K562 (cell line): ENCODE measurements around the gene TRIM69. TPM values are rescaled to one million over a fixed set of nuclear protein-coding genes. Genes with fewer than 3 reads are reported as not detected.

Experiments
- CEBPB ChIP-seq: fragments of 450-650 bp; IDR thresholded peaks from 2 replicates; pipeline ENCODE4 v1.6.1; 2016; ENCODE audit warnings: missing genetic modification characterization, missing compliant biosample characterization
- EZH2 ChIP-seq: IDR thresholded peaks from 2 replicates; pipeline ENCODE4 v1.6.1; 2012; ENCODE audit warnings: low read depth, mild to moderate bottlenecking, inconsistent platforms, low read length, borderline replicate concordance
- FOSL1 ChIP-seq: fragments of 200-800 bp; sonication (Bioruptor generic); conservative IDR thresholded peaks from 2 replicates; pipeline ENCODE4 v1.6.1; 2016; ENCODE audit warnings: missing genetic modification characterization, missing compliant biosample characterization
- FOXK2 ChIP-seq, 2 experiments: fragments of 450-650 bp; IDR thresholded peaks in 1 of 2; conservative IDR thresholded peaks in 1 of 2; 2 replicates each; pipeline ENCODE4 v1.6.1; 2016; ENCODE audit warnings: low read depth in 2 of 2, mild to moderate bottlenecking in 1 of 2
- ILF3 ChIP-seq: fragments of 450-650 bp; IDR thresholded peaks from 2 replicates; pipeline ENCODE4 v1.6.1; 2018; ENCODE audit warnings: antibody characterized with exemption, mild to moderate bottlenecking, moderate library complexity, borderline replicate concordance
- JUNB ChIP-seq: fragments of 450-650 bp; formaldehyde crosslinking; conservative IDR thresholded peaks from 2 replicates; pipeline ENCODE4 v1.4.0; 2020; ENCODE audit warnings: mild to moderate bottlenecking
- KLF10 ChIP-seq: fragments of 250-450 bp; sonication (Bioruptor Pico); IDR thresholded peaks from 2 replicates; pipeline ENCODE4 v1.6.1; 2021; ENCODE audit warnings: matching md5 sums
- MCM7 ChIP-seq, 2 experiments: fragments of 450-650 bp; IDR thresholded peaks; 2 replicates each; pipeline ENCODE4 v1.6.1; 2016 to 2018
- MECOM ChIP-seq: fragments of 250-450 bp; sonication (Bioruptor Pico); IDR thresholded peaks from 2 replicates; pipeline ENCODE4 v1.8.0; 2022; ENCODE audit warnings: inconsistent platforms
- NFE2 ChIP-seq: IDR thresholded peaks from 2 replicates; pipeline ENCODE4 v1.6.1; 2014; ENCODE audit warnings: antibody characterized with exemption, low read depth
- NFRKB ChIP-seq: fragments of 450-650 bp; IDR thresholded peaks from 2 replicates; pipeline ENCODE4 v1.6.1; 2016; ENCODE audit warnings: low read depth
- PHF8 ChIP-seq: fragments of 200-600 bp; sonication (generic); IDR thresholded peaks from 2 replicates; pipeline ENCODE4 v1.6.1; 2012; ENCODE audit warnings: mixed run types, mild to moderate bottlenecking, inconsistent platforms, low read length, moderate library complexity, borderline replicate concordance
- SAFB ChIP-seq: fragments of 200-400 bp; formaldehyde crosslinking; IDR thresholded peaks from 2 replicates; pipeline ENCODE4 v1.6.1; 2017; ENCODE audit warnings: low read depth, low read length, borderline replicate concordance
- TRIM24 ChIP-seq, 2 experiments: fragments of 450-650 bp; IDR thresholded peaks; 2 replicates each; pipeline ENCODE4 v1.6.1; 2016
- U2AF1 ChIP-seq: fragments of 200-400 bp; formaldehyde crosslinking; optimal IDR thresholded peaks from 2 replicates; pipeline ENCODE3; 2017; ENCODE audit warnings: mild to moderate bottlenecking, low read depth, low read length, moderate library complexity
- ZC3H8 ChIP-seq: fragments of 450-650 bp; IDR thresholded peaks from 2 replicates; pipeline ENCODE4 v1.6.1; 2017
- ZFX ChIP-seq: sonication (generic); formaldehyde crosslinking; IDR thresholded peaks from 2 replicates; pipeline ENCODE4 v1.8.0; 2022; ENCODE audit warnings: mild to moderate bottlenecking, missing genetic modification reagents, moderate library complexity
- ZNF134 ChIP-seq: fragments of 250-450 bp; sonication (Bioruptor Pico); conservative IDR thresholded peaks from 2 replicates; pipeline ENCODE4 v1.4.0; 2020
- ZNF316 ChIP-seq: fragments of 450-650 bp; IDR thresholded peaks from 2 replicates; pipeline ENCODE4 v1.6.1; 2016
- ZNF354B ChIP-seq: fragments of 250-450 bp; sonication (Bioruptor Pico); IDR thresholded peaks from 2 replicates; pipeline ENCODE4 v1.4.0; 2020
- ZNF668 ChIP-seq: fragments of 250-450 bp; sonication (Bioruptor Pico); IDR thresholded peaks from 2 replicates; pipeline ENCODE4 v1.8.0; 2022; ENCODE audit warnings: mild to moderate bottlenecking, inconsistent platforms
- ZNF695 ChIP-seq: fragments of 450-650 bp; formaldehyde crosslinking; IDR thresholded peaks from 2 replicates; pipeline ENCODE4 v1.4.0; 2020; ENCODE audit warnings: mild to moderate bottlenecking, moderate library complexity
- ZNF766 ChIP-seq: fragments of 200-800 bp; sonication (Bioruptor generic); conservative IDR thresholded peaks from 2 replicates; pipeline ENCODE4 v1.6.1; 2016; ENCODE audit warnings: missing genetic modification characterization, missing compliant biosample characterization
- polyA plus RNA-seq, 8 experiments: library from polyadenylated mRNA; depleted of rRNA in 4 of 8; stranded (reverse) in 5 of 8; unstranded in 3 of 8; fragments of >200 nt; fragmentation: Nextera tagmentation in 2 of 8; fragmentation: Illumina TruSeq in 1 of 8; extraction: Ambion mirVana in 2 of 8; extraction: Trizol in 1 of 8; gene quantifications; 2 replicates each; pipeline versions ENCODE4 v1.2.1 to v1.2.3, GENCODE V29; 2011 to 2014; ENCODE audit warnings: inconsistent platforms in 1 of 8, missing spikeins in 1 of 8
- total RNA-seq, 7 experiments: library from RNA; depleted of rRNA in 6 of 7; stranded (reverse); fragments of >200 nt in 6 of 7; fragmentation: Illumina TruSeq in 2 of 7; extraction: Trizol in 2 of 7; gene quantifications; 2 replicates each; pipeline versions ENCODE4 v1.2.1 to v1.2.3, GENCODE V29; 2011 to 2021; ENCODE audit warnings: low replicate concordance in 1 of 7
- TF ChIP-seq, protein P1 (sequence below): sonication (generic); formaldehyde crosslinking; IDR thresholded peaks from 2 replicates; pipeline ENCODE4 v1.8.0; 2023; ENCODE audit warnings: mild to moderate bottlenecking, missing genetic modification reagents
- TF ChIP-seq, protein P2 (sequence below): IDR thresholded peaks from 2 replicates; pipeline ENCODE4 v1.6.1; 2014; ENCODE audit warnings: antibody characterized with exemption
- TF ChIP-seq, protein P3 (sequence below): sonication (generic); formaldehyde crosslinking; IDR thresholded peaks from 2 replicates; pipeline ENCODE4 v1.4.0; 2020; ENCODE audit warnings: mild to moderate bottlenecking, missing genetic modification reagents

The TRIM69 gene
- total and polyA plus RNA-seq, 9 of the 15 experiments (the other 6 are each of a cell fraction or from before 2014, with no cell fraction given) = 1.0 to 4.3 (median 2.3) TPM

DNA sequence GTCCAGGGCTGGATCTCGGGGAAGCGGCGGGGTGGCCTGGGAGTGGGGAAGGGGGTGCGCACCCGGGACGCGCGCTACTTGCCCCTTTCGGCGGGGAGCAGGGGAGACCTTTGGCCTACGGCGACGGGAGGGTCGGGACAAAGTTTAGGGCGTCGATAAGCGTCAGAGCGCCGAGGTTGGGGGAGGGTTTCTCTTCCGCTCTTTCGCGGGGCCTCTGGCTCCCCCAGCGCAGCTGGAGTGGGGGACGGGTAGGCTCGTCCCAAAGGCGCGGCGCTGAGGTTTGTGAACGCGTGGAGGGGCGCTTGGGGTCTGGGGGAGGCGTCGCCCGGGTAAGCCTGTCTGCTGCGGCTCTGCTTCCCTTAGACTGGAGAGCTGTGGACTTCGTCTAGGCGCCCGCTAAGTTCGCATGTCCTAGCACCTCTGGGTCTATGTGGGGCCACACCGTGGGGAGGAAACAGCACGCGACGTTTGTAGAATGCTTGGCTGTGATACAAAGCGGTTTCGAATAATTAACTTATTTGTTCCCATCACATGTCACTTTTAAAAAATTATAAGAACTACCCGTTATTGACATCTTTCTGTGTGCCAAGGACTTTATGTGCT, 24.5 kb upstream of the TRIM69 start (continued):
- TF ChIP-seq, protein P1, sequence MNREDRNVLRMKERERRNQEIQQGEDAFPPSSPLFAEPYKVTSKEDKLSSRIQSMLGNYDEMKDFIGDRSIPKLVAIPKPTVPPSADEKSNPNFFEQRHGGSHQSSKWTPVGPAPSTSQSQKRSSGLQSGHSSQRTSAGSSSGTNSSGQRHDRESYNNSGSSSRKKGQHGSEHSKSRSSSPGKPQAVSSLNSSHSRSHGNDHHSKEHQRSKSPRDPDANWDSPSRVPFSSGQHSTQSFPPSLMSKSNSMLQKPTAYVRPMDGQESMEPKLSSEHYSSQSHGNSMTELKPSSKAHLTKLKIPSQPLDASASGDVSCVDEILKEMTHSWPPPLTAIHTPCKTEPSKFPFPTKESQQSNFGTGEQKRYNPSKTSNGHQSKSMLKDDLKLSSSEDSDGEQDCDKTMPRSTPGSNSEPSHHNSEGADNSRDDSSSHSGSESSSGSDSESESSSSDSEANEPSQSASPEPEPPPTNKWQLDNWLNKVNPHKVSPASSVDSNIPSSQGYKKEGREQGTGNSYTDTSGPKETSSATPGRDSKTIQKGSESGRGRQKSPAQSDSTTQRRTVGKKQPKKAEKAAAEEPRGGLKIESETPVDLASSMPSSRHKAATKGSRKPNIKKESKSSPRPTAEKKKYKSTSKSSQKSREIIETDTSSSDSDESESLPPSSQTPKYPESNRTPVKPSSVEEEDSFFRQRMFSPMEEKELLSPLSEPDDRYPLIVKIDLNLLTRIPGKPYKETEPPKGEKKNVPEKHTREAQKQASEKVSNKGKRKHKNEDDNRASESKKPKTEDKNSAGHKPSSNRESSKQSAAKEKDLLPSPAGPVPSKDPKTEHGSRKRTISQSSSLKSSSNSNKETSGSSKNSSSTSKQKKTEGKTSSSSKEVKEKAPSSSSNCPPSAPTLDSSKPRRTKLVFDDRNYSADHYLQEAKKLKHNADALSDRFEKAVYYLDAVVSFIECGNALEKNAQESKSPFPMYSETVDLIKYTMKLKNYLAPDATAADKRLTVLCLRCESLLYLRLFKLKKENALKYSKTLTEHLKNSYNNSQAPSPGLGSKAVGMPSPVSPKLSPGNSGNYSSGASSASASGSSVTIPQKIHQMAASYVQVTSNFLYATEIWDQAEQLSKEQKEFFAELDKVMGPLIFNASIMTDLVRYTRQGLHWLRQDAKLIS (CRISPR knock-in tag) = no peak; the same call in 1 of the 2 replicates
- TF ChIP-seq PHF8 (no peak), ZNF354B (CRISPR knock-in tag) (no peak), MCM7 (IDR thresholded peaks at IDR 0.05) (no peak), ZC3H8 (no peak), ZFX (CRISPR knock-in tag) (peak; percentile 63), KLF10 (CRISPR knock-in tag) (no peak), EZH2 (no peak), ZNF316 (no peak), FOXK2 (conservative IDR thresholded peaks at IDR 0.05 in 1 of 2, IDR thresholded peaks at IDR 0.05 in 1 of 2; ENCODE audit: low read depth in 2 of 2) (no peak), NFRKB (no peak; the same call in 1 of the 2 replicates), TRIM24 (IDR thresholded peaks at IDR 0.05) (peak in 1 of 2 experiments; percentile 25; a peak in 1 of 4 replicates), ZNF134 (CRISPR knock-in tag) (no peak), ZNF766 (CRISPR knock-in tag) (no peak), NFE2 (no peak; the same call in 1 of the 2 replicates), CEBPB (tag) (no peak), U2AF1 (no peak), JUNB (CRISPR knock-in tag) (no peak), ZNF668 (no peak), ILF3 (no peak), FOSL1 (tag) (no peak), ZNF695 (CRISPR knock-in tag) (no peak), SAFB (no peak), MECOM (no peak)
- TF ChIP-seq, protein P2, sequence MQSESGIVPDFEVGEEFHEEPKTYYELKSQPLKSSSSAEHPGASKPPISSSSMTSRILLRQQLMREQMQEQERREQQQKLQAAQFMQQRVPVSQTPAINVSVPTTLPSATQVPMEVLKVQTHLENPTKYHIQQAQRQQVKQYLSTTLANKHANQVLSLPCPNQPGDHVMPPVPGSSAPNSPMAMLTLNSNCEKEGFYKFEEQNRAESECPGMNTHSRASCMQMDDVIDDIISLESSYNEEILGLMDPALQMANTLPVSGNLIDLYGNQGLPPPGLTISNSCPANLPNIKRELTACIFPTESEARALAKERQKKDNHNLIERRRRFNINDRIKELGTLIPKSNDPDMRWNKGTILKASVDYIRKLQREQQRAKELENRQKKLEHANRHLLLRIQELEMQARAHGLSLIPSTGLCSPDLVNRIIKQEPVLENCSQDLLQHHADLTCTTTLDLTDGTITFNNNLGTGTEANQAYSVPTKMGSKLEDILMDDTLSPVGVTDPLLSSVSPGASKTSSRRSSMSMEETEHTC = no peak
- TF ChIP-seq, protein P3, sequence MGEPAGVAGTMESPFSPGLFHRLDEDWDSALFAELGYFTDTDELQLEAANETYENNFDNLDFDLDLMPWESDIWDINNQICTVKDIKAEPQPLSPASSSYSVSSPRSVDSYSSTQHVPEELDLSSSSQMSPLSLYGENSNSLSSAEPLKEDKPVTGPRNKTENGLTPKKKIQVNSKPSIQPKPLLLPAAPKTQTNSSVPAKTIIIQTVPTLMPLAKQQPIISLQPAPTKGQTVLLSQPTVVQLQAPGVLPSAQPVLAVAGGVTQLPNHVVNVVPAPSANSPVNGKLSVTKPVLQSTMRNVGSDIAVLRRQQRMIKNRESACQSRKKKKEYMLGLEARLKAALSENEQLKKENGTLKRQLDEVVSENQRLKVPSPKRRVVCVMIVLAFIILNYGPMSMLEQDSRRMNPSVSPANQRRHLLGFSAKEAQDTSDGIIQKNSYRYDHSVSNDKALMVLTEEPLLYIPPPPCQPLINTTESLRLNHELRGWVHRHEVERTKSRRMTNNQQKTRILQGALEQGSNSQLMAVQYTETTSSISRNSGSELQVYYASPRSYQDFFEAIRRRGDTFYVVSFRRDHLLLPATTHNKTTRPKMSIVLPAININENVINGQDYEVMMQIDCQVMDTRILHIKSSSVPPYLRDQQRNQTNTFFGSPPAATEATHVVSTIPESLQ (CRISPR knock-in tag) = no peak
